Activated CD4-positive, alpha-beta T cell treated with anti-CD3 and anti-CD28 coated beads, Interleukin-2, amount 50 U/mL, for 24 hours (primary cell): ENCODE data around the gene DIPK2A.

Experiments used
- DNase-seq, 2 donors: peaks; one replicate each; pipeline ENCODE4 v3.0.0-alpha.2; 2020; ENCODE audit warnings: low read depth in 1 of 2, low spot score in 1 of 2

The DIPK2A gene

DNA sequence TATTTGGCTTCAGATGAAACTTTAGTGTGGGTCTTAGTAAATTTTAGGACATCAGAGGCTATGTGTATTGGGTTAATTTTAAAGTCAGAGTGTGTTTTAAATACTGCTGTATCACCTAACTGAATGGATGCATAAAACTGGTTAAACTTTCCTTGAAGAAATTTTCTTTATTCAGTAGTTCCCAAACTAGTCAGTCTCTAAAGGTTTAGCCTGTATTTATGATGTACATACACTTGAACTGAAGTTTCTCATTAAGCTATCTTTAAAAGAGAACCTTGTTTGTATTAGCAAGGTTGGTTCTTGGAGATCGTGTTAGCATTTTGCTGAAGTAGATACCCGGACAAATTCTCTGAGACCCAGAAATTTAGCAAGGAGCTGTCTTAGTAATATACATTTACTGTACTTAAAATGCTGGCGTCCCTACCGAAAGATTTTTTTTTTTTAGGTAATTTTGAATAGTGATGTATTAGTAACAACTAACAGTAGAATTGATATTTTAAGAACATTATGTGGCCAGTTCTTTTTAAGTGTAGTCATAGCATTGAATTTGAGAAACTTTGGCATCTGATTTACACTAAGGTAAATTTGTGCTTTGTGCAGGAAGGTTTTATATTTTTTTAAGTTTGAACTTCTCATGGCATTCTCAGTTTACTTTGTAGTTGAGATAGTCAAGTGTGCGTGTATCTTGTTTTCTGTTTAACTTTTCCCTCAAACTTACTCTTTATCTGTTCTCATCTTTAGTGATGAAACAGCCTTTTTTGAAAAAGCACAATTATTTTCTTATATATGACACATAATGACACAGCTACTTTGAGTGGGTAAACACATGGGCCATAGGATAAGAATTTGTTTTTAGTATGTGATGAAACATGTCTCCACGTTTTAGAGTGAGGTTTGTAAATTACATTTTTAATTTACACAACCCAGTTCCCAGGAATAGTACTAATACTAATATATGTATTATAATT, 2.9 kb downstream of the DIPK2A start:
- DNase-seq: no peak

- no peak for DNase-seq
Measured at GRCh38 chr3:143975554-143976152, 4.0 kb downstream of the DIPK2A start.

DNA sequence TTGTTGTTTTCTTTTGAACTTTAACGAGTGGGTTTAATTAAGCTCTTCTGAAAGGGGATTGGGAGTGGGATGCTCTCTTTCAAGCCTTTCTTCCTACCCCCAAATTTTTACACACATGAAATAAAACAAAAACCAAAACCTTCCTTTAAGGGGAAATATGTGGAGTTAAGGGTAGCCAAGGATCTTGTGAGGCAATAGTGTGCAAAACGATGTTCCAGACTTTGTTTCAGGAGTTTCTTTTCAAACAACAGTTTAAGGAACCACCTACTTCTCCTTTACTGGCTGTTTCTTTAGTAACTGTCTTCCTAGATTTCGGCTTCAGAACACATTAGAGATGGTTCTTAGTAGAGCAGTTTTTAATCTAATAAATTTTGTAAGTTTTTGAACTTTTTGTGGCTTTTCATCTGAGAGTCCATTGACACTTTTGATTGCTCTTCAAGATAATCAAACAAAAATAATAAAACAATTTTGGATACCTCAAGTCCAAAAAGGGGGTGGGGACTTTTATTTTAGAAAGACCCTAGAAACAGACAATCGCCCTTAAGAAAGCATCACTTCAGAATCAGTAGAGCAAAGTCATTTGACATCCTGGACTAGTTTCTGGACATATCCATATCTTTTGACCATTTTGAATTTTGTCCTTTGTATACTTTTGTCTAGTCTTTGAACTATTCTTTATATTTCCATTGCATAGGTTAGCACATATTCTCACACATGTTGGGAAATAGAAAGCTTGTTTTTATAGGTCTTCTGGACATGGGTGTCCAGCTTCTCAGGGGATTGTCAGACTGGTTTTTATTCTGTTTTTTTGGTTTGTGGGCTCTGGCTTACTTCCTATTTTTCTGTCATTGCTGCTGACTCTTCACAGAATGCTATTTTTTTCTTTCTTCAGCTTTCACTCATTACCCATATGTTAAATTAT, 6.0 kb downstream of the DIPK2A start:
- no peak for DNase-seq

GRCh38 chr3:143978263-143978631, 6.6 kb downstream of the DIPK2A start:
- DNase-seq: no peak

DNA sequence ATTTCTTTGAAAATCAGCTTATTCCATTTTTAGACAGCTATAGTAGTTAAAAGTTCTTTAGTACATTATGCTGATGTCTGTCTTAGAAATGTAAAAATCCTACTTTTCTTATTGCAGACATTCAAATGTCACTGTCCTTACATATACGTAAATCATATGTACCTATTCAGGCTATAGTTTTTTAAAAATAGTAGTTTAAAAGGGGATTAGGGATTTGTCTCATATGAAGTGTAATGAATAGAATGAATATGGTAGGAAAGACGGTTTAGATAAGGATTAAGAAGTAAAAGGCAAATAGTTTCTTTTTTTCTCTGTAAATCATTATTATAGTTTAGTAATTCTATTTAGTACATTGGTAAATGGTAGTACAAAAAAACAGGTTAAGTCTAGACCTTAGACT, 7.4 kb downstream of the DIPK2A start:
- DNase-seq: no peak

DNA sequence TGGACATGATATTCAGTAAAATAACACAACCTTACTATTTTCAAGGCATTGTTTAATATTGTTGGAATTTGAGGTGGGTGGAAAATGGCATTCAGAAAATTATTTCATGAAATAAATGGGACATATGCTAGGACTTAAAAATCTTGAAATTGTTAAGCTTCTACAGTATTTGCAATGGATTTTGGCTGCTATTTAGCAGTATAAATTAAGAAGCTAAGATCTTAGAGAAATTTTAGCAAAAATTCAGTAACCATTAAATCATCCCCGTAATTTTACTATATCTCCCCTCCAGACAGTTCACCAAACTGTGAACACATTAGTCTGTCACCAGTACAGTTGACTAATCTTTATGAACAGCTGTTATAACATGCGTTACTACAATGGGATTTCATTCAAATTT, 8.2 kb downstream of the DIPK2A start:
- DNase-seq: no peak

DNA sequence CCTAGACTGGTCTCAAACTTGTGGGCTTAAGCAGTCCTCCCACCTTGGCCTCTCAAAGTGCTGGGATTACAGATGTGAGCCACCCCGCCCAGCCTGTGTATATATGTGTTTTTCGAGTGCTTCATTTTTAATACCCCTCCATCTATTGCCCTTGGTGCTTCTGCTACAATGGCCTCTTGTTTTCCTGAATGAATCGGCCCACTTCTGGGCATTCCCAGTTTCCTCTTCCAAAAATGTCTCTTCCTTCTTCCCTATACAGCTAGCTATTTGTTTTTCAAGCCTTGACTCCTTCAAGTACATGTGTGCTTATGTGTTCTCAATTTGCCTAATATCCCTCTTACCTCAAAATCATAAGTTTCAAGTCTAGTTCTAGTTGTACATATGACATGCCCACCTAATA, 16.7 kb downstream of the DIPK2A start:
- DNase-seq: no peak

- no peak for DNase-seq
Measured at GRCh38 chr3:143989461-143989860, 17.8 kb downstream of the DIPK2A start.

DNA sequence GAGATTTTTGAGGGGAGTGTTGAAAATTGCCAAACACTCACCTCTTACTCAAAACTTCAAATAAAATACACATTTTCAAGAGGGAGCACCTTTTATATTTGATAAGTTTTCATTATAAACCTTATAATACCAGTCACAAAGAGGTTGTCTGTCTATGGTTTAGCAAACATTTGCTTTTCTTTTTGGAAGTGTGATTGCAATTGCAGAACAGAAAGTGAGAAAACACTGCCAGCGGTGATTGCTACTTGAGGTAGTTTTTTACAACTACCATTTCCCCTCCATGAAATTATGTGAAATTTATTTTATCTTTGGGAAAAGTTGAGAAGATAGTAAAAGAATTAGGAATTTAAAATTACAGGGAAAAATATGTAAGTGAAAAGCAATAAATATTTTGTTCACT, 20.1 kb downstream of the DIPK2A start:
- DNase-seq: no peak

- DNase-seq: no peak
Measured at GRCh38 chr3:143998266-143998665, 26.6 kb downstream of the DIPK2A start.

DNA sequence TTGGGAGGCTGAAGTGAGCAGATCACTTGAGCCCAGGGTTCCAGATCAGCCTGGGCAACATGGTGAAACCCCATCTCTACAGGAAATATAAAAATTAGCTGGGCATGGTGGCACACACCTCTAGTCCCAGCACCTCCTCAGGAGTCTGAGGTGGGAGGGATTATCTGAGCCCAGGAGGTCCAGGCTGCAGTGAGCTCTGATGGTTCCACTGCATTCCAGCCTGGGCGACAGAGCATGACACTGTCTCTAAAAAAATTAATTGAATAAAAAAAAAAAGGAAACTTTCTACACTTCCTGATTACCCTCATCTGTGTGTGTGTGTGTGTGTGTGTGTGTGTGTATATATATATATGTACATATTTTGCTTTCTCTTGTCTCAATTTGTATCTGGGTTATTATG, 31.4 kb downstream of the DIPK2A start:
- DNase-seq: no peak

- DNase-seq: no peak
Measured at GRCh38 chr3:144010371-144010770, 38.7 kb downstream of the DIPK2A start.

- no peak for DNase-seq
Measured at GRCh38 chr3:144011251-144011799, 39.7 kb downstream of the DIPK2A start.

- no peak for DNase-seq
Measured at GRCh38 chr3:144015133-144015532, 43.5 kb downstream of the DIPK2A start.

DNA sequence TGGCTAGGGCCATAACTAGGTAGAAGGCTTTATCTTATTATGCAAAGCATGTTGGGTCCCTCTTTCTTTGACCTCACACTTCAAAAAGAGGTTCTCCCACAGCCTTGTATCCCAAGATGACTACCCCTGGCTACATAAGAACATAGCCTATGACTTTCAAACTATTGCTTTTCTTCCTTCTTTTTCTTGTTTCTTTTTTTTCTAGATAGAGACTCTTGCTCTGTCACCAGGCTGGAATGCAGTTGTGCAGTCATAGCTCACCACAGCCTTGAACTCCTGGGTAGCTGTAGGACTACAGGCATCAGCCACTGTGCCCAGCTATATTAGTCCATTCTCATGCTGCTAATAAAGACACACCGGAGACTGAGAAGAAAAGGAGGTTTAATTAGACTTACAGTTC, 47.2 kb downstream of the DIPK2A start:
- DNase-seq: no peak
